SK-N-DZ (cell line): Measurements from ENCODE around the gene FUCA2.
"Not testable (repeated sequence)": the region's sequence is repeated elsewhere in the genome, so short reads cannot be mapped to it uniquely, and the experiment has no call there.

ENCODE experiments used
- DNase-seq: peaks from one replicate; pipeline ENCODE4 v3.0.0-alpha.2; 2015; ENCODE audit warnings: low spot score

The FUCA2 gene

DNA sequence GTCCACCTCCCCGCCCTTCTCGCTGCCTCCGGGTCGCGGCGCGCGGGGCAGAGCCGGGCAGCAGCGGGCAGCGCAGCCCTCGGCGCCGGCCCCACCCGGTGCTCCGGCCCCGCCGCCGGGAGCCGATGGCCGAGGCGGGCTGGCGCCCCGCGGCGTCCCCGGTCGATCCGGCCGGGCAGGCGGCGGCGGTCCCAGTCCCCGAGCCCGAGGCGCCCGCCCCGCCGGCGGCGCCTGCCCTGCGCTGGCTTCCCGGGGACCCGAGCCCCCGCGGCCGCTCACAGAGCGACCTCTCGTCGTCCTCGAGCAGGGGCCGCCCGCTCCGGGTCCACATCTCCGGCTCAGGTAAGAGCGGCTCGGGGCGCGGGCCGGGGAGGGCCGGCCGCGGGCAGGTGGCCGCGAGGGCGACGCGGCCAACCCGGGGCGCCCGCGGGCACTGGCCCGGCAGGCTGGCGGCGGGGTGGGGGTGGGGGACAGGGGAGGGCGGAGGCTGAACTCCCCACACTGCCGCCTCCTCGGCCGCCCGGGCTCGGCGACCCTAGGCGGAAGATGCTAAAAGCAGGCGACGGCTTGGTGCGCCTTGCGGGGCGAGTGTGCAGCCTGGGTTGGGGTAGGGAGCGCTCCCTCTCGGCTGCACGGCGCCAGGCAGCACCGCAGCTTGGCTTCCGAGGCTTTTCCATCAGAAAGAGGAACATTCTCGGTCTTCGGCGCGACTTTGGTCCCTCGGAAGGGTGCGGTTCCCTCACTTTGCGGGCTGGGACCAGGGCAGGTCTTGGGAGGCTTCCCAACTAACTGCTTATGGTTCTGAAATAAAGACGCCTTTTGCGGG, 25.6 kb upstream of the FUCA2 start:
- peak; percentile 53 for DNase-seq

DNA sequence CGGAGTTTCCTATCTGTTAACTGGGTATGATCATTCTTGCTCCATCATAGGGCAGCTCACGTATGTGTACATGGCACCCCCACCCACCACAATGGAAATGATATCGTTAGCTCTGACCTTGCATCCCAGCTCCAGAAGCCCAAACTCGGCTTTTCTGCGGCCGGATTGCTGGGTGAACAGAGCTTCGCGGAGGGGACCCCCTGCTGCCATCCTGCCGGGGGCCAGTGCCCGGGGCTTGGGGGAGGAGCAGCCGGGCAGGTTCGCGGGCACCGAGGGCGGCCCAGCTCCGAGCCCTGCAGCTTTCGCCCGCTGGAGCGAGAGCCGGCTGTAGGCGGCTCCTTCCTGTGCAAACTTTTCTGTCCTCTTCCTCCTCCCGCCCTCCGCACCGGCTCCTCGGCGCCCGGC, 24.9 kb upstream of the FUCA2 start:
- peak; percentile 16 for DNase-seq

DNA sequence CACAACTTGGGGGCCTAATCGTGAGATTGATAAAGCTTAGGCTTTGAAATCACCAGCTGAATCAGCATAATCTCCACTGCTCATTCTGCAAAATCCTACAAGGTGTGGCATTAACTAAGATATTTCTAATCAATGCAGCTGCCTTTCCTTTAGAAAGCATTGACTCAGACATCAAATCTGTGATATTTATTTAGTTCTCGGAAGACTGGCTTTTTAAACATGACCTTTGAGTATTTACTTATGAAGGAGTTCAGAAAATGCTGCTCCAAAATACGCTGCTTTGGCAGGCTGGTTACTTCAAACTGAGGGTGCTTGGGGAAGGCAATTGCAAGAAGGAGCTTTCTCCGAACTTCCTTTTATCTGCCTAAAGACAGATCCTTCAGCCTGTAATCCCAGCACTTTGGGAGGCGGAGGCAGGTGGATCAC, 23.7 kb upstream of the FUCA2 start:
- DNase-seq, result no peak

GRCh38 chr6:143531720-143532499, 20.4 kb upstream of the FUCA2 start:
- DNase-seq, result peak; percentile 22

GRCh38 chr6:143529095-143529494, 17.6 kb upstream of the FUCA2 start:
- peak; percentile 68 for DNase-seq

GRCh38 chr6:143528164-143528811, 16.8 kb upstream of the FUCA2 start:
- DNase-seq, result no peak

DNA sequence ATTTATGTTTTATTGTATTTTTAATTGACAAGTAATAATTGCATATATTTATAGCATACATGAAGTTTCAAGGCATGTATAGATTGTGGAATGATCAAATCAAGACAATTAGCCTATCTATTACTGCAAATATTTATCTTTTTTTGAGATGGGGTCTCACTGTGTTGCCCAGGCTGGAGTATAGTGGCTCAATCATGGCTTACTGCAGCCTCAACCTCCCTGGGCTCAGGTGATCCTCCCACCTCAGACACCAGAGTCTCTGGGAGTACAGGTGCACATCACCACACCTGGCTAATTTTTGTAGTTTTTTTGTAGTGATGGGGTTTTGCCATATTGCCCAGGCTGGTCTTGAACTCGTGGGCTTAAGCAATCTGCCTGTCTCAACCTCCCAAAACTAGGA, 16.2 kb upstream of the FUCA2 start:
- no peak for DNase-seq

DNA sequence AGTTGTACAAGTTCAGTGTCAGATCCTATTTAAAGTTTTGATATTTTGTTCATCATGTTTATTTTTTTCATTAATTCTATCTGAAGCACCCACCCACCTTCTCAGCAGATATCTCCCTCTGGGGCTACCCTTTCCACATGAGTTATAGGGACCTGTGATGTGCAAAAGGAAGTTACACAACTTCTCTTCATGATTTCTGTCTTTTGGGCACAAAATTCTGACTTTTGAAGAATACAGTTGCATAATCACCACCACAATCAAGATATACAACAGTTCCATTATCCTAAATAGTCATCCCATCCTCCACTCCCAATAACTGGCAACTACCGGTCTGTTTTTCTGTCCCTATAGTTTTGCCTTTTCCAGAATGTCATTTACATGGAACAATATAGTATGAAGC, 13.8 kb upstream of the FUCA2 start:
- DNase-seq, result no peak

DNA sequence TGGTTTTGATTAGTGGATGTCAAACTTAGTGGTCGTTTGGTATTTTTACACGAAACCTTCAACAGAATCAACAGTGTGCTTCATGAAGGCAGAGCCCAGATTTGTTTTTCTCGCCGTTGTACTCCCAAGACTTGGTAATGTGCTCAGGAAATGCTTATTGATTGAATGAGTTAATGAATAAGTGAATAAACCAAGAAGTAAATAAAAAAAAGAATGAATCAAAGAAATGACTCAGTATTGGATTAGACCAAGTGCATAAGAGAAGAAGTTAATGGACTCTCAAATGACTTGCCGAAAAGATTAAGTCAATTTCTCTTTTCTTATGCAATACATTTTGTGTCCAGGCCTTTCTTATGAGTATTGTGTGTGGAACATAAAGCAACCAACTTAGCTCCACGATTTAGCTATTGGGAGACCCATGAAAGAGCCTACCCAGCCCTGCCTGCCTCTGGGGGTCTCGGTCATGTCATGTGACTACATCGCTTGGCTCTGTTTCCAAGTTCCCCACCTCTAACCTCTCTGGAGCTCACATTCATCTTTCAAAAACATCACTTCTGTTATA, 10.6 kb upstream of the FUCA2 start:
- DNase-seq, result no peak

DNA sequence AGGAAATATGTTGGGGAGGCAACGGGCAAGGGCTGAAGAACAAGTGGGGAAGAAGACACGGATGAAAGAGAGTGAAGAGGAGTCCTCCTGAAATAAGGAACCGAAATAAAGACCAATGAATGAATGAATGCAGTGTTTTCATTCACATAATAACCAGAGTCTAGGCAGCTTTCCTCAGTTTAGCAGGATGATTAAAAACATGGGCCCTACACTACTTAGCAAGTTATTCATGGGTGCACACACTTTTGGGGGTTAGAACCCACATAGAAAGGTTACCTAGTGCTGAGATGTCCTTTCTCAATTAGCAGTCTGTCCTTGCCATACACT, 5.9 kb upstream of the FUCA2 start:
- no peak for DNase-seq

- no peak for DNase-seq
Measured at GRCh38 chr6:143516690-143517446, 5.3 kb upstream of the FUCA2 start.

DNA sequence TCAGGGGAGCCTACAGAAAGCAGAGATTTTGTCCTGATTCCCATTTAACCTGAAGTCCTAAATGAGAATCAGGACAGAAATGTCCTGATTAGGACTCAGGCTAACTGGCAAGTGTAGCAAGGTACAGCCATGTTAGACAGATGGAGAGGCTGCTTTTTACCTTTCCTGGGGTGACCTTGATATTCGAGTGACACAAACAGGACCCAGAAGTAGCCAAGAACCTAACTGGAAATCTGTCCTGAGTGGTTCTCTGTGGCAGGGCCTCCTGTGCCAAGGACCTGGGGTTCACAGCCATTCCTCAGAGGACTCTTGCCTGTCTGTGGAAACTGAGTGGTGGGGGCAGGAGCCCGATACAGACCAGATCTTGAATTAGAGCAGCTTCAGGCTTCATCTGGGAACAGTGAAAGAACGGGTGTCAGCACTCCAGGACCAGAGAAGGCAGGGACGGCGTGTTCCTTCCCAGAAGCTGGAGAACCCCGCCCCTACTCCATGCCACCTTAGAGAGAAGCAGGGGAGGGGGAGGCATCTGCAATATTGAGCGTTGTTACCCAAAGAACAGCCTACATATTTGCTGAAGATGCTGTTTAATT, 4.3 kb upstream of the FUCA2 start:
- peak; percentile 22 for DNase-seq

GRCh38 chr6:143515061-143515760, 3.7 kb upstream of the FUCA2 start:
- no peak for DNase-seq

- no peak for DNase-seq
Measured at GRCh38 chr6:143513410-143513809, 1.9 kb upstream of the FUCA2 start.

GRCh38 chr6:143510326-143510725, 1.2 kb downstream of the FUCA2 start:
- not testable (repeated sequence) for DNase-seq

DNA sequence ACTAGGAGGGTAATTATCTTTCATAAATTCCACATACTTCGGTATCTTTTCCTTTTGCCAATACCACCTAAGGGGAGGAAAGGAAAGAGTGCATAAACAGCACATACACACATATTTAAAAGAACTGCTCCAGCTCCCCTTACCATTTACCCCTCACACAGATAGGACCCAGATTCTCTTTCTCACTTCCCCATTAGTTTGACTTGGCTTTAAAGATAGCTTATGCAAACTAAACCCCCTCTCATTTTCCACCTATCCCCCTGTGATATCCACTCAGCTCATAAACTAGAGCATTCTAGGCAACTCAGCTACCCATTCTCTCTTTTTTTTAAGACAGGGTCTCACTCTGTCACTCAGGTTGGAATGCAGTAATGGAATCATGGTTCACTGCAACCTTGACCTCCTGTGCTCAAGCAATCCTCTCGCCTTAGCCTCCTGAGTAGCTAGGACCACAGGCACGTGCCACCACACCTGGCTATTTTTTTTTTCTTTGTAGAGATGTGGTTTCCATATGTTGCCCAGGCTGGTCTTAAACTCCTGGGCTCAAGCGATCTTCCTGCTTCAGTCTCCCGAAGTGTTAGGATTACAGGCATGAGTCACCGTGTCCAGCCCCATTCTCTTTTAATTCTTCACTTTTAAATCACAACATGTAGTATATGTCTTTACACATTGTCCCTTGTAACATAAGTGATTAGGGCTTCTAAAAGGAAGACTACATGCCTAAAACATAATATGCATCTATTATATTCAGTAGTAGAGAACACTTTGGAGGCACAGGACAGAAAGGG, 4.0 kb downstream of the FUCA2 start:
- no peak for DNase-seq

DNA sequence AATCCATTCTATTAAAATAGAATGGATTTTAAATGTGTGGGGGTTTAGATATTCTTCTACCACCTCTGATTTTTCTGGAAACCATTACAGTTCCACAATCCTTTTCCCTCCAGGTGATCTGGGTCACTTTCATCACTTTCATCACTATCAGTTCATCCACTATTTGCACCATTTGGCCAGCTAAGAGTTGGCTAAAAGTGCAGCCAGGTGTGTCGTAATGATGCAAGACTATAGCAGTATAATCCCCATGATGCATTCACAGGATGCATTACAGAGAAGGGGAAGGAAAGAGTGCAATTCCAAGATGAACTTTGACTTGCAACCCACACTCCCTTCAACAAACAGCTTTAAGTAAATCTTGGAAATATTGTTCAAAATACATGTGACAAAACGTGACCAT, 4.9 kb downstream of the FUCA2 start:
- no peak for DNase-seq

DNA sequence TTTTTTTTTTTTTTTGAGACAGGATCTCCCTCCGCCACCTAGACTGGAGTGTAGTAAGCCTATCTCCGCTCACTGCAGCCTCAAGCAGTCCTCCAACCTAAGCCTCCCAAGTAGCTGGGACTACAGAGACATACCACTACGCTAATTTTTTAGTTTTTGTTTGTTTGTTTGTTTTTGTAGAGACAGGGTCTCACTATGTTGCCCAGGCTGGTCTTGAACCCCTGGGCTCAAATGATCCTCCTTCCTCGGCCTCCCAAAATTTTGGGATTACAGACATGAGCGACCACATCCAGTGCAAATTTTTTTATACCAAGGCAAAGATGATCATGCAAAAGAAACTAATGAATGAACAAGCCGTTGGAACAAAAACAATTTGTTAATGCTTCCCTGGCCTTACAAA, 5.3 kb downstream of the FUCA2 start:
- no peak for DNase-seq

DNA sequence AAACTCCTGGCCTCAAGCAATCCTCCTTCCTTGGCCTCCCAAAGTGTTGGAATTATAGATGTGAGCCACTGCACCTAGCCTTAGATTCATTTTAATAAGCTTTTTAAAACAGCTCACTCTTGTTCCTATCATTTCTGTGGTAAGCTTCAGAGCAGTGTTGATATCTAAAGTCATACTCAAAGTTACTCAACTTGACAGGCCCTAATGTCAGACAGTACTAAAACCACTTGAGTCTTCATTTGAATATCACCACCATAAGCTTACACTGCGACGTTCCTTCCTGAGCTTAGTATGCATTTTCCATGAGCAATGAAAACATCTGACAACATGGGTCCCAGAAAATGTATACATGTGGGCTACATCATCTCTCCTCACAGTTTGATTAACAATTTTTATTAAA, 6.0 kb downstream of the FUCA2 start:
- DNase-seq, result no peak

GRCh38 chr6:143505111-143505510, 6.4 kb downstream of the FUCA2 start:
- no peak for DNase-seq
